Measurements from ENCODE around the gene ALOX12.
A peak's percentile ranks its signal among the peaks of the same experiment; 100 is the strongest.

Gene ALOX12

GRCh38 chr17:7019367-7019766 lies 23.5 kb downstream of the ALOX12 start:
- Histone ChIP-seq H3K9ac (ENCODE audit: low read length) (no peak overlapping the region), H2AFZ (ENCODE audit: low read depth, low read length) (no peak overlapping the region), H3K4me2 (ENCODE audit: low read length) (no peak overlapping the region)

GRCh38 chr17:7019839-7020519 lies 24.1 kb downstream of the ALOX12 start:
- Histone ChIP-seq H3K9me3 (ENCODE audit: insufficient read depth, low read length) (no peaks in the 10 kb centered on the region), H3K9ac (ENCODE audit: low read length) (no peak overlapping the region), H3K27ac (ENCODE audit: low read length) (no peak overlapping the region), H3K36me3 (replicated peaks; ENCODE audit: low read depth, low read length) (peaks cover 3% of the 10 kb centered on the region), H3K4me3 (ENCODE audit: low read length) (no peak overlapping the region), H4K20me1 (ENCODE audit: insufficient read depth, low read length) (no peaks in the 10 kb centered on the region), H3K79me2 (ENCODE audit: low read length) (peaks cover 11% of the 10 kb centered on the region), H2AFZ (ENCODE audit: low read depth, low read length) (no peak overlapping the region), H3K27me3 (ENCODE audit: low read depth, low read length) (no peaks in the 10 kb centered on the region), H3K4me1 (ENCODE audit: low read length) (peaks cover 25% of the 10 kb centered on the region), H3K4me2 (ENCODE audit: low read length) (no peak overlapping the region)
- TF ChIP-seq CTCF (IDR thresholded peaks at IDR 0.05; ENCODE audit: low read depth, low read length), result no peak
- no peak for TF ChIP-seq EZH2phosphoT487 (IDR thresholded peaks at IDR 0.05; ENCODE audit: low read depth)

More at GRCh38 chr17:7019367-7019766, 23.5 kb downstream of the ALOX12 start:
- H3K36me3 ChIP-seq (replicated peaks; ENCODE audit: low read depth, low read length), result peaks cover 3% of the 10 kb centered on the region
- H3K27me3 ChIP-seq (ENCODE audit: low read depth, low read length), result no peaks in the 10 kb centered on the region
- peaks cover 25% of the 10 kb centered on the region for H3K4me1 ChIP-seq (ENCODE audit: low read length)
- no peak overlapping the region for H3K27ac ChIP-seq (ENCODE audit: low read length)
- H3K9me3 ChIP-seq (ENCODE audit: insufficient read depth, low read length), result no peaks in the 10 kb centered on the region
- no peaks in the 10 kb centered on the region for H4K20me1 ChIP-seq (ENCODE audit: insufficient read depth, low read length)
- no peak for TF ChIP-seq CTCF (IDR thresholded peaks at IDR 0.05; ENCODE audit: low read depth, low read length)
- no peak for TF ChIP-seq EZH2phosphoT487 (IDR thresholded peaks at IDR 0.05; ENCODE audit: low read depth)
- peaks cover 11% of the 10 kb centered on the region for H3K79me2 ChIP-seq (ENCODE audit: low read length)
- no peak overlapping the region for H3K4me3 ChIP-seq (ENCODE audit: low read length)

GRCh38 chr17:7020894-7021664 lies 25.2 kb downstream of the ALOX12 start:
- Histone ChIP-seq H2AFZ (ENCODE audit: low read depth, low read length) (0 out of 2 replicates have a peak overlapping the region, but pooled peaks have one; percentile 79), H3K36me3 (replicated peaks; ENCODE audit: low read depth, low read length) (peaks cover 3% of the 10 kb centered on the region), H3K9me3 (ENCODE audit: insufficient read depth, low read length) (no peaks in the 10 kb centered on the region), H4K20me1 (ENCODE audit: insufficient read depth, low read length) (no peaks in the 10 kb centered on the region), H3K4me3 (ENCODE audit: low read length) (peak overlapping the region; percentile 78), H3K79me2 (ENCODE audit: low read length) (peaks cover 2% of the 10 kb centered on the region; the same call in 1 of the 2 replicates), H3K27ac (ENCODE audit: low read length) (no peak overlapping the region), H3K4me1 (ENCODE audit: low read length) (peaks cover 18% of the 10 kb centered on the region), H3K27me3 (ENCODE audit: low read depth, low read length) (no peaks in the 10 kb centered on the region), H3K9ac (ENCODE audit: low read length) (peak overlapping the region; percentile 59), H3K4me2 (ENCODE audit: low read length) (peak overlapping the region; percentile 71)
- TF ChIP-seq EZH2phosphoT487 (IDR thresholded peaks at IDR 0.05; ENCODE audit: low read depth) (no peak), CTCF (IDR thresholded peaks at IDR 0.05; ENCODE audit: low read depth, low read length) (no peak)
